Endothelial cell (in vitro differentiated cells): ENCODE data around the gene ZRANB1. TPM values are rescaled to one million over a fixed set of nuclear protein-coding genes. Genes with fewer than 3 reads are reported as not detected.
A peak's percentile ranks its signal among the peaks of the same experiment; 100 is the strongest.

Experiments
- DNase-seq: peaks from one replicate; pipeline ENCODE4 v3.0.0; 2021; ENCODE audit warnings: low spot score
- H3K27ac Mint-ChIP-seq: one replicate; pipeline ENCODE4 v1.8.0; 2021; ENCODE audit warnings: mixed read lengths, inconsistent platforms; ENCODE audit not compliant: unreplicated experiment
- H3K27me3 Mint-ChIP-seq: one replicate; pipeline ENCODE4 v1.8.0; 2021; ENCODE audit warnings: mild to moderate bottlenecking, moderate library complexity, mixed read lengths, inconsistent platforms; ENCODE audit not compliant: unreplicated experiment
- H3K36me3 Mint-ChIP-seq: one replicate; pipeline ENCODE4 v1.8.0; 2021; ENCODE audit warnings: mild to moderate bottlenecking, low read depth, mixed read lengths, inconsistent platforms; ENCODE audit not compliant: unreplicated experiment
- H3K4me1 Mint-ChIP-seq: one replicate; pipeline ENCODE4 v1.8.0; 2021; ENCODE audit warnings: mild to moderate bottlenecking, mixed read lengths, inconsistent platforms; ENCODE audit not compliant: unreplicated experiment
- H3K4me3 Mint-ChIP-seq: one replicate; pipeline ENCODE4 v1.8.0; 2021; ENCODE audit warnings: mild to moderate bottlenecking, mixed read lengths, inconsistent platforms; ENCODE audit not compliant: unreplicated experiment
- H3K9me3 Mint-ChIP-seq: one replicate; pipeline ENCODE4 v1.8.0; 2021; ENCODE audit warnings: mixed read lengths, inconsistent platforms; ENCODE audit not compliant: unreplicated experiment
- CTCF ChIP-seq: fragments of 200-600 bp; sonication (generic); IDR thresholded peaks from one replicate; pipeline ENCODE4 v1.5.0; 2021; ENCODE audit warnings: antibody characterized with exemption; ENCODE audit not compliant: unreplicated experiment
- total RNA-seq: library from RNA; stranded (reverse); fragmentation: NEBNext Ultra II Directional; extraction: Animal tissue kit (Norgen Biotek cat#: 25700); gene quantifications from one replicate; pipeline ENCODE4 v1.2.1, GENCODE V29; 2021; ENCODE audit not compliant: unreplicated experiment

The ZRANB1 gene
- total RNA-seq, 1 donor from 2014 or later = 22.4 TPM

DNA sequence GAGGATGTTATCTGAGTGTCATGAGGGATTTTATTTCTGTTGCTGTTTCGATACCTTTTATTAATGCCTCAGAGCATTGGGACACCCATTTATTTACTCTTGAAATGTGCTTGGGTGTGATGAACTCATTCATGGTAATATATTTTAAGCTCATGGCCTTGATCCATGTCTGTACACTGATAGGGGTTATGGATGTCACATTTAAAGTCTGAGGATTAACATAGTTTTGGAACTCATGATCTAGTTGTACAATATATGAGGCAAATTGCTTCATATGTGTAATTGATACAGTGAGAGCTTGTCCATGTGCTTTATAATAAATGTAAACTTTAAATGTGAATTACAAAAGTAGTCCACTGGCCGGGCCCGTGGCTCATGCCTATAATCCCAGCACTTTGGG lies 23.0 kb upstream of the ZRANB1 start:
- no peak for DNase-seq
- peak overlapping the region; percentile 98 for H3K4me3 Mint-ChIP-seq
- peak overlapping the region; percentile 57 for H3K27ac Mint-ChIP-seq
- no peak for TF ChIP-seq CTCF
- H3K36me3 Mint-ChIP-seq = peaks cover 10% of the 10 kb centered on the region
- H3K4me1 Mint-ChIP-seq = peaks cover 23% of the 10 kb centered on the region
- H3K27me3 Mint-ChIP-seq = peaks cover 17% of the 10 kb centered on the region
- H3K9me3 Mint-ChIP-seq = no peaks in the 10 kb centered on the region

DNA sequence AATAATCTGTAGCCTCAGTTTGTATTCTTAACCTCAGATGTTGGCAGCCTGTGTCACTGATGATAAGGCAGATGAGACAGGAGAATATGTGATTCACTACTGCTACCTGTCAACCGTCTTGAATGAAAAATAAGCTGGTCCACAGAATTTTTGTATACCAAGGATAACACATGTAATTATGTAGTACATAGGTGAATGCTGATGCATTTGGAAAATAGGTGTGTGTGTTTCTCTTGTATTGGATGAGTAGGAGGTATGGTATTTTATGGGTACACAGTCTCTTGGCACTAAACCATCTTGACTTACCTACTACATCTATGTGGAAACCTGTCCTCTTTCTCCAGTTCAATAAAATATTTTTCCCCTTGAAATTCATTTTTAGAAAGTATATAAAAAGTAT lies 20.7 kb upstream of the ZRANB1 start:
- TF ChIP-seq CTCF = no peak

GRCh38 chr10:124923684-124924083 lies 18.2 kb upstream of the ZRANB1 start:
- peaks cover 3% of the 10 kb centered on the region for H3K27me3 Mint-ChIP-seq
- TF ChIP-seq CTCF = no peak
- H3K4me1 Mint-ChIP-seq = peaks cover 9% of the 10 kb centered on the region
- H3K27ac Mint-ChIP-seq = no peak overlapping the region
- no peak overlapping the region for H3K4me3 Mint-ChIP-seq
- H3K9me3 Mint-ChIP-seq = no peaks in the 10 kb centered on the region
- H3K36me3 Mint-ChIP-seq = peaks cover 3% of the 10 kb centered on the region
- no peak for DNase-seq

More for the DNA sequence above, 20.7 kb upstream of the ZRANB1 start:
- Mint-ChIP-seq H3K9me3 (no peaks in the 10 kb centered on the region), H3K36me3 (peaks cover 6% of the 10 kb centered on the region), H3K4me3 (no peak overlapping the region), H3K27me3 (peaks cover 14% of the 10 kb centered on the region), H3K27ac (no peak overlapping the region), H3K4me1 (peaks cover 12% of the 10 kb centered on the region)
- no peak for DNase-seq

- H3K4me1 Mint-ChIP-seq = no peaks in the 10 kb centered on the region
- no peak overlapping the region for H3K27ac Mint-ChIP-seq
- no peaks in the 10 kb centered on the region for H3K9me3 Mint-ChIP-seq
- DNase-seq = no peak
- H3K27me3 Mint-ChIP-seq = no peaks in the 10 kb centered on the region
- H3K36me3 Mint-ChIP-seq = peaks cover 7% of the 10 kb centered on the region
- TF ChIP-seq CTCF = no peak
- no peak overlapping the region for H3K4me3 Mint-ChIP-seq
Measured at GRCh38 chr10:124926548-124926947, 15.4 kb upstream of the ZRANB1 start.

GRCh38 chr10:124928087-124928486 lies 13.8 kb upstream of the ZRANB1 start:
- no peak for DNase-seq
- no peak overlapping the region for H3K4me3 Mint-ChIP-seq
- H3K9me3 Mint-ChIP-seq = no peaks in the 10 kb centered on the region
- no peaks in the 10 kb centered on the region for H3K4me1 Mint-ChIP-seq
- no peak for TF ChIP-seq CTCF
- no peaks in the 10 kb centered on the region for H3K27me3 Mint-ChIP-seq
- H3K36me3 Mint-ChIP-seq = peaks cover 16% of the 10 kb centered on the region
- no peak overlapping the region for H3K27ac Mint-ChIP-seq
